ENCODE results near the gene LRP3.
"Not testable (repeated sequence)": the region's sequence is repeated elsewhere in the genome, so short reads cannot be mapped to it uniquely, and the experiment has no call there.

The LRP3 gene, protein sequence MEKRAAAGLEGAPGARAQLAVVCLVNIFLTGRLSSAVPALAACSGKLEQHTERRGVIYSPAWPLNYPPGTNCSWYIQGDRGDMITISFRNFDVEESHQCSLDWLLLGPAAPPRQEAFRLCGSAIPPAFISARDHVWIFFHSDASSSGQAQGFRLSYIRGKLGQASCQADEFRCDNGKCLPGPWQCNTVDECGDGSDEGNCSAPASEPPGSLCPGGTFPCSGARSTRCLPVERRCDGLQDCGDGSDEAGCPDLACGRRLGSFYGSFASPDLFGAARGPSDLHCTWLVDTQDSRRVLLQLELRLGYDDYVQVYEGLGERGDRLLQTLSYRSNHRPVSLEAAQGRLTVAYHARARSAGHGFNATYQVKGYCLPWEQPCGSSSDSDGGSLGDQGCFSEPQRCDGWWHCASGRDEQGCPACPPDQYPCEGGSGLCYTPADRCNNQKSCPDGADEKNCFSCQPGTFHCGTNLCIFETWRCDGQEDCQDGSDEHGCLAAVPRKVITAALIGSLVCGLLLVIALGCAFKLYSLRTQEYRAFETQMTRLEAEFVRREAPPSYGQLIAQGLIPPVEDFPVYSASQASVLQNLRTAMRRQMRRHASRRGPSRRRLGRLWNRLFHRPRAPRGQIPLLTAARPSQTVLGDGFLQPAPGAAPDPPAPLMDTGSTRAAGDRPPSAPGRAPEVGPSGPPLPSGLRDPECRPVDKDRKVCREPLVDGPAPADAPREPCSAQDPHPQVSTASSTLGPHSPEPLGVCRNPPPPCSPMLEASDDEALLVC

GRCh38 chr19:33193865-33194362, at the start of gene LRP3:
Gene LRP3, plus strand, starts transcription at chr19:33194330. Its CDS starts 456 bp downstream, at chr19:33194786.
- no peak for DNase-seq

- no peak for DNase-seq
These were observed 47.9 kb upstream of the LRP3 start for GRCh38 chr19:33146209-33146608.

- no peak for DNase-seq
These were observed 46.6 kb upstream of the LRP3 start for GRCh38 chr19:33147538-33147937.

DNA sequence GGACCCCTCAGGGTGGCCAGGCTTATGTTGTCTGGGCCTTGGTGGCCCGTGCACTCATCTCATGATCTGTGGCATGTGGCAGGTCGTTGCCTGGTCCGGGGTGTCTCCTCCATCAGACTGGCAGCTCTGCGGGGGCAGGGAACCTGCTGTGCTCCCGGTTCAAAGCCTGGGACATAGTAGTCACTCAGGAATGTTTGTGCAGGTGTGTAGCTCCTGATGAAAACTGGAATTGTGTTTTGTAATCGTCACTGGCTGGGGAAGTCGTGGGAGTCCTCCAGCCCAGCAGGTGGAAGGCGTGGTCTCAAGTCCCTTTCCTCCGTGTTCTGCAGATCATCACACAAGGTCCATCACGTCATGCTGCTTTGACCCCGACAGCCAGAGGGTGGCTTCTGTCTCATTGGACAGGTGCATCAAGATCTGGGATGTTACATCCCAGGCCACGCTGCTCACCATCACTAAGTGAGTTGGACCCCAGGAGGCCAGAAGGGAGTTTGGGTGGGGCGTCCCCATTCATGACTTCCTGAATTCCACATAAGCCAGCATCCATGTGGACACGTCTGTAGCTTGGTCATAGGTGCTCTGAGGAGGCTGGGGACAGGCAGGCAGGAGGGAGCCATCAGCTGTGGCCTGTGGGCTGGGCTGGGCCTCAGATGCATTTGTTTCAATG, 43.1 kb upstream of the LRP3 start:
- no peak for DNase-seq

DNA sequence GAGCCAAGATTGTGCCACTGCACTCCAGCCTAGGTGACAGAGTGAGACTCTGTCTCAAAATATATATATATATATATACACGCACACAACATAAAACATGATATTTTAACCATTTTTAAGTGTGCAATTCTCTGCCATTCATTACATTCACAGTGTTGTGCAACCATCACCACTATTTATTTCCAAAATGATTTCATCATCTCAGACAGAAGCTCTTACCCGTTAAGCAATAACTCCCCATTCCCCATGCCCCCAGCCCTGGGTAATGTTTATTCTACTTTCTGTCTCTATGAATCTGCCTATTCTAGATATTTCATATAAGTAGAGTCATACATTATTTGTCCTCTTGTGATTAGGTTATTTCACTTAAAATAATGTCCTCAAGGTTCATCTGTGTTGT, 42.0 kb upstream of the LRP3 start:
- no peak for DNase-seq

DNA sequence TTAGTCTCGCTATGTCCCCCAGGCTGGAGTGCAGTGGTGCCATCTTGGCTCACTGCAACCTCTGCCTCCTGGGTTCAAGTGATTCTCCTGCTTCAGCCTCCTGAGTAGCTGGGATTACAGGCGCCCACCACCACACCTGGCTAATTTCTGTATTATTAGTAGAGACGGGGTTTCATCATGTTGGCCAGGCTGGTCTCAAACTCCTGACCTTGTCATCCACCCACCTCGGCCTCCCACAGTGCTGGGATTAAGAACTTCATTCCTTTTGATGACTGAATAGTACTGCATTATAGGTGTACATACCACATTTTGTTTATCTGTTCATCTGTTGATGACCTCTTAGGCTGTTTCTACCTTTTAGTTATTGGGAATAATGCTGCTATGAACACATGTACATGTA, 41.5 kb upstream of the LRP3 start:
- not testable (repeated sequence) for DNase-seq

DNA sequence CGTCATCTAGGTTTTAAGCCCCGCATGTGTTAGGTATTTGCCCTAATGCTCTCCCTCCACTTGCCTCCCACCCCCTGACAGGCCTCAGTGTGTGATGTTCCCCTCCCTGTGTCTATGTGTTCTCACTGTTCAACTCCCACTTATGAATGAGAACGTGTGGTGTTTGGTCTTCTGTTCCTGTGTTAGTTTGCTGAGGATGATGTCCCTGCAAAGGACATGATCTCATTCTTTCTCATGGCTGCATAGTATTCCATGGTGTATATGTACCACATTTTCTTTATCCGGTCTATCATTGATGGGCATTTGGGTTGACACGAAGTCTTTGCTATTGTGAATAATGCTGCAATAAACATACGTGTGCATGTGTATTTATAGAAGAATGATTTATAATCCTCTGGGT, 39.8 kb upstream of the LRP3 start:
- not testable (repeated sequence) for DNase-seq

DNA sequence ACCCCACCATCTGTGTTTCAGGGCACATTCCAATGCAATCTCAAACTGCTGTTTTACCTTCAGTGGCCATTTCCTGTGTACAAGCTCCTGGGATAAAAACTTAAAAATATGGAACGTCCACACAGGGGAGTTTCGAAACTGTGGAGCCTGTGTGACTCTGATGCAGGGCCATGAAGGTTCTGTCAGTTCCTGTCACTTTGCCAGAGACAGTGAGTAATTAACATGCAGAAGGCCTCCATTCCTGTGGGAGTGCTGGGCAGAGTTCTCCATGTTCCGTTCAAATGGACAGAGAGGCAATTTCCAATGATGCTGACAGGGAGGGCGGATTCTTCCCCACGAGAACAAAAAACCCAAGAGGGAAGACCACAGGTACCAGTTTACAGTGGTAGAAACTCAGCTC, 37.8 kb upstream of the LRP3 start:
- DNase-seq: no peak

DNA sequence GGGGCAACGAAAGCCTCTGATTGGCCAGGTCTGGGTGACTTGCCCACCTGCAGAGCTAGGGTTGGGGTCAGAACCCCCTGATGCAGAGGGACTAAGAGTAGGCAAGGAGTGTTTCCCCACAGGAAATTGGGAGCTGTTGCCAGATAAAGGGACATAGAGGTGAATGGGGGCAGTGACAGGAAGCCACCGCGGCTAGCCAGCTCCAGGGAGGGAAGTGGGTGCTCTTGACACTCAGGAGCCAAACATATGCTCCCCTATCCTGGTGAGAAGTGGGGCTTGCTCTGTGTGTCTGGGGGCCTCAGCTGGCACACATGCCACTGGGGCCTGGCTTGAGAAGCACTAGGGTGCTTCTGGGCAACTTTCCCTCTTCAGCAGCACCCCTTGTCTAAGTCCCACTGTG, 36.2 kb upstream of the LRP3 start:
- DNase-seq: no peak

- no peak for DNase-seq
These were observed 35.8 kb upstream of the LRP3 start for GRCh38 chr19:33158365-33158764.

- no peak for DNase-seq
These were observed 35.0 kb upstream of the LRP3 start for GRCh38 chr19:33159149-33159548.

- no peak for DNase-seq
These were observed 34.2 kb upstream of the LRP3 start for GRCh38 chr19:33159893-33160292.

DNA sequence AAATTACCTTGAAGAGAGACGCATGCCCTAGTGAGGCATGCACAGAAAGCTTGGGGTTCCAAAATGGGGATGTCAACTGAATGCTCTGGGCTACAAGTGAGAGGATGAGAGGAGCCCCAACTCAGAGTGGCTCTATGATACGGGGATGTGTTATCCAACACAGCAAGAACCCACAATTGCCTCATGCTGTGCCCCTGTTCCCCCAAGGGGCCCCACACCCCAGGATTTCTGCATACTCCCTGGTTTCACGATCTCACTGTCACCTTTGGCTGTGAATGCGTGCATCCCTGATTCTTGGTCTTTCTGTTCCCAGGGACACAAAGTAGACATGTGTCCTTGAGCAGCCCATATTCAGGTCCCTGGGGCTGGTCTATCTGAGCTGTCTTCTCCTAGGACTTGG, 32.9 kb upstream of the LRP3 start:
- no peak for DNase-seq

DNA sequence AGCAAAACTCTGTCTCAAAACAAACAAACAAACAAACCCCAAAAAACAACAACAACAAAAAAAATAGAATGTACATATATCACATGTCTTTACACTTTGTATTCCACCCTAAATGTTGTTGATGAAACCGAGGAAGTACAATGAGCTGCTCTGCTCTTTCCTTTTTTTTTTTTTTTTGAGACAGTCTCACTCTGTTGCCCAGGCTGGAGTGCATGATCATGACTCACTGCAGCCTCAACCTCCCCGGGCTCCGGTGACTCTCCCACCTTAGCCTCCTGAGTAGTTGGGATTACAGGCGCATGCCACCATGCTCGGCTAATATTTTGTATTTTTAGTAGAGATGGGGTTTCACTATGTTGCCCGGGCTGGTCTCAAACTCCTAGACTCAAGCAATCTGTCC, 30.6 kb upstream of the LRP3 start:
- DNase-seq: no peak

DNA sequence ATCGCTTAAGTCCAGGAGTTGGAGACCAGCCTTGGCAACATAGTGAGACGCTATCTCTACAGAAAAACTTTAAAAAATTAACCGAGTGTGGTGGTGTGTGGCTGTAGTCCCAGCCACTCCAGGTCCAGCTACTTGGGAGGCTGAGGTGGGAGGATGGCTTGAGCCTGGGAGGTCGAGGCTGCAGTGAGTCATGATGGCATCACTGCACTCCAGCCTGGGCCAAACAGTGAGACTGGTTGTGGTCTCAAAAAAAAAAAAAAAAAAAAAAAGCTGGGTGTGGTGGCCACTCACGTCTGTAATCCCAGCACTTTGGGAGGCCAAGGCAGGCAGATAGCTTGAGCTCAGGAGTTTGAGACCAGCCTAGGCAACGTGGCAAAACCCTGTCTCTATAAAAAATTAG, 28.1 kb upstream of the LRP3 start:
- not testable (repeated sequence) for DNase-seq

DNA sequence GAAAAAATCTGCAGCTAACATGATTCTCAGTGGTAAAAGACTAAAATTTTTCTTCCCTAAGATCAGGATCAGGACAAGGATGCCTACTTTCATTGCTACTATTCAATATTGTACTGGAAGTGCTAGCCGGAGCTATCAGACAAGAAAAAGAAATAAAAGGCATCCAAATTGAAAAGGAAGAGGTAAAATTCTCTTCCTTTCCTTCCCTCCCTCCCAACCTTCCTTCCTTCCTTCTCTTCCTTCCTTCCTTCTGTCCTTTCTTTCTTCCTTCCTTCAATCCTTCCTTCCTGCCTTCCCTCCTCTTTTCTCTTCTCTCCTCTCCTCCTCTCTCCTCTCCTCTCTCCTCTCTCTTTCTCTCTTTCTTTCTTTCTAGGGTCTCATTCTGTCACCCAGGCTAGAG, 26.7 kb upstream of the LRP3 start:
- DNase-seq: no peak

- no peak for DNase-seq
These were observed 25.6 kb upstream of the LRP3 start for GRCh38 chr19:33168528-33168927.

DNA sequence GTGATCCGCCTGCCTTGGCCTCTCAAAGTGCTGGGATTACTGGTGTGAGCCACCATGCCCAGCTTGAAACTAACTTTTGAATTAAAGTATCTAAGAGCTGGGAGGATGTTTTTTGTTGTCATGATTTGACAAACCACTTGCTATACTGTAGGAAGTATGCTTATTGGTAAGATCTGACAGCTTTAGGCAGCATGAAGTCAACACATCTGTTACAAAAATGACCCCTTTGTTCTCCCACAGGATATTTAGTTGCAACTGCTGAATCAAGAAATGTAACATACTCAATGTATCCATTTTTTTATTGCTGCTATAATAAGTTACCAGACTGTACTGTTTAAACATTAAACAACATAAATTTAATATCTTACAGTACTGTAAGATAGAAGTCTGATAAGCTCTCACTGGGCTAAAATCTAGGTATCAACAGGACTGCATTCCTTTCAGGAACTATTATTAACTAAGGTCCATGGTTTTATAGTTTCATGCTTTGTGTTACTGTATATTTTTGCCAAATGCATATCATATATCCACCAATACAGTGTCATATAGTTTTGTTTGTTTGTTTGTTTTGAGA, 22.8 kb upstream of the LRP3 start:
- no peak for DNase-seq

DNA sequence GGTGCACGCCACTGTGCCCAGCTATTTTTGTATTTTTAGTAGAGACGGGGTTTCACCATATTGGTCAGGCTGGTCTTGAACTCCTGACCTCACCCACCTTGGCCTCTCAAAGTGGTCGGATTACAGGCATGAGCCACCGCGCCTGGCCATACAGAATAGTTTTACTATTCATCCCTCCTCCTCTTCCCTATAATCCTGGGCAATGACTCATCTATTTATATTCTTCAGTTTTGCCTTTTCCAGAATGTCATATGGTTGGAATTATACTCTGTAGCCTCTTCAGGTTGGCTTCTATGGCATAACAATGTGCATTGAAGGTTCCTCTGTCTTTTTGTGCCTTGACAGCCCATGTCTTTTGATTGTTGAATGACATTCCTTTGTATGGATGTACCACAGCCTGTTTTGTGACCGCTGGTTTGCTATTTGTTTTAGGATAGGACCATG, 22.2 kb upstream of the LRP3 start:
- DNase-seq: no peak

DNA sequence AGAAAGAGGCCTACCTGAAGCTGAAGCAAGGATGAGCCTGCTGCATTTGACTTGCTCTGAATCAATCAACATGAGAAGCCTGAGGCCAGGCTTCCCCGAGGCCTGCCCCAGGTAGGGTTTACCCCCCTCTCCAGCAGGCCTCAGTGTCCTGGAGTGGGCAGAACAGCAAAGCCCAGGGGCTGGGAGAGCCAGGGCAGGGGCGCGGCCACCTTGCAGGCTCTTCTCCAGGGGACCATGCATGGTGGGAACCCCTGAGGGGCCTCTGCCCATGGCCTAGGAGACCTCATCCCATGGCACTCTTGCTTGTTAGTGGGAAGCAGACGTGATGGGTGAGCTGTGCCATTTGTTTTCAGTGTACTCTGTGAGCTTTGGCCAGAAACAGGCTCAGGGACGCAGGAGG, 19.9 kb upstream of the LRP3 start:
- DNase-seq: no peak

DNA sequence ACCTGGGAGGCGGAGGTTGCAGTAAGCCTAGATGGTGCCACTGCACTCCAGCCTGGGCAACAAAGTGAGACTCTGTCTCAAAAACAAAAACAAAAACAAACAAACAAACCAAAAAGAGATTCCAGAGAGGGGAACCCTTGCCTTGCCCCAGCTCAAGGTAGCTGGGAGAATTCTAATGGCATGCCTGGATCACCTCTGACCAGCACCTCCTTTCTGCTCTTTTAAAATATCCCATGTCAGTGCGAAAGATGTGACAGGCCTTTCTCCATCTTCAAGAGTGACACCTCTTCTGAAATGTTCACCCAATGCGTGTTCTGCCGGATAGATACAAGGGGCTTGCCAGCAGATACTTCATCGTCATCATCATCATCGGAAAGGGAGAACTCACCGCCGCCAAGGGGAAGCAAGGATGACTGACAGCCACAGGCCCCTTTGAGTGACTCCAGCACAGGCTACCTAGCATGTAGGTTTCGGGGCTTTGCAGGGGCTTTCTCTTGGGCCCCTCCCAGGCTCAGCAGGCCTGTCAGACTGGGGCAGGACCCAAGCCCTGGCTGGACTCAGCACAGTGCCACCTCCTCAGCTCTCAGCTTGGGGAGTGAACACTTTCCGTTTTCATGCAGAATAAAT, 18.9 kb upstream of the LRP3 start:
- DNase-seq: no peak

DNA sequence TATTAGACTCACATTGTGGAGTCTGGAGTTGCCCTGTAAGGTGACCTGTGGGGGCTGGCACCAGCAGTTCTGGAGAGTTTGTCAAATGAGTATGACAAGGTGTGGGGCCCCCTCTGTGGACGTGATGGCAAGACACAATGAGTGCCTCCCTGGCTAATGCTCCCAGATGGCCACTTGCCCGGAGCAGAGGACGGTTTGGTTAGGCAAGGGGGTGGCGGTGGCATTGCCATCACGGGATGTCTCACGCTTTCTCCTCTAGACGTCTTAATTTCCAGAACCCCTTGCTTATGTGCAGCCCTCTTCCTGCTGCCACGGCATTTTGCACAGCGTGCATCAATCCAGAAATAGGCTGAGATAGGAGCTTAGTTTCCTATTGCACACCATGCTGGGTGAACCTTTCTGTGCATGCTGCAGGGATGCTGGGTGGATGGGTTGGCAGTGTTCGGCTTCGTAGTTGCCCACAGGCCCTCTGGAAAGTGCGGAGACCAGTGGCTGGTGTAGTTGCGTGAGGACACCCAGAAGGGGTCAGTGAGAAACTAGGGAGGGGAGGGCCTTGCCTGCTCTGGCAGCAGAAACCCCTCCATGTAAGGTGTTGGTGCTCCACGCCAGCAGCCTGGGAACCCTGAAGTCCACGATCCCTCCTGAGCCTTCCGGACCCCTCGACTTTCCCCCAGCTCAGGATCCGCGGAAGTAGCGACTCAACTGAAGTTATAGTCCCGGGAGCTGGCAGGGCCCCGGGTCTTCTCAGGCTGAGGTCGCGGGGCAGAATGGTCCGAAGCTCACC, 18.1 kb upstream of the LRP3 start:
- no peak for DNase-seq

Measured in DMS153 (cell line).